ENCODE data around the gene KIF18B.
"Not testable (repeated sequence)": the region's sequence is repeated elsewhere in the genome, so short reads cannot be mapped to it uniquely, and the experiment has no call there.

- not testable (repeated sequence) for TF ChIP-seq CTCF, POLR2A, POLR2AphosphoS5 (IDR thresholded peaks at IDR 0.05)
Observed at GRCh38 chr17:44945652-44946051, 1.9 kb downstream of the KIF18B start.
